H9 (cell line): ENCODE measurements around the gene EXOC3L1. TPM values are rescaled to one million over a fixed set of nuclear protein-coding genes. Genes with fewer than 3 reads are reported as not detected.

Experiments used
- DNase-seq: peaks from one replicate; pipeline ENCODE4 v3.0.0-alpha.2; 2017
- H2AFZ ChIP-seq: one replicate; pipeline ENCODE4 v1.6.1; 2013; ENCODE audit warnings: mild to moderate bottlenecking, low read length, control low read depth, moderate library complexity
- H2AK5ac ChIP-seq: 2 replicates; pipeline ENCODE4 v1.6.1; 2013; ENCODE audit warnings: low read length, control low read depth, mixed read lengths; ENCODE audit not compliant: insufficient read length
- H2BK120ac ChIP-seq: one replicate; pipeline ENCODE4 v1.6.1; 2013; ENCODE audit warnings: low read depth, mild to moderate bottlenecking, low read length, control low read depth, inconsistent platforms; ENCODE audit not compliant: poor library complexity, severe bottlenecking
- H2BK12ac ChIP-seq: 2 replicates; pipeline ENCODE4 v1.6.1; 2013; ENCODE audit warnings: low read length, control low read depth, mixed read lengths, low read depth; ENCODE audit not compliant: insufficient read length
- H2BK15ac ChIP-seq: 2 replicates; pipeline ENCODE4 v1.6.1; 2013; ENCODE audit warnings: low read depth, low read length, control low read depth
- H2BK20ac ChIP-seq: one replicate; pipeline ENCODE4 v1.6.1; 2013; ENCODE audit warnings: low read depth, mild to moderate bottlenecking, low read length, control low read depth, inconsistent platforms; ENCODE audit not compliant: poor library complexity, severe bottlenecking
- H2BK5ac ChIP-seq: 2 replicates; pipeline ENCODE4 v1.6.1; 2013; ENCODE audit warnings: low read length, control low read depth, mixed read lengths; ENCODE audit not compliant: insufficient read length
- H3K14ac ChIP-seq: 2 replicates; pipeline ENCODE4 v1.6.1; 2013; ENCODE audit warnings: low read length, control low read depth; ENCODE audit not compliant: insufficient read depth
- H3K18ac ChIP-seq: 2 replicates; pipeline ENCODE4 v1.6.1; 2013; ENCODE audit warnings: low read depth, mild to moderate bottlenecking, mixed read lengths, low read length, control low read depth; ENCODE audit not compliant: insufficient read length
- H3K23ac ChIP-seq: 2 replicates; pipeline ENCODE4 v1.6.1; 2013; ENCODE audit warnings: low read length, control low read depth, mixed read lengths, low read depth; ENCODE audit not compliant: insufficient read length
- H3K23me2 ChIP-seq: 2 replicates; pipeline ENCODE4 v1.6.1; 2013; ENCODE audit warnings: low read depth, mild to moderate bottlenecking, mixed read lengths, low read length, control low read depth; ENCODE audit not compliant: insufficient read length, poor library complexity, severe bottlenecking
- H3K27ac ChIP-seq: 2 replicates; pipeline ENCODE4 v1.5.1; 2013; ENCODE audit warnings: low read length, control low read depth, mixed read lengths, low read depth; ENCODE audit not compliant: insufficient read length
- H3K27me3 ChIP-seq: 2 replicates; pipeline ENCODE4 v1.6.1; 2013; ENCODE audit warnings: low read length, control low read depth, inconsistent platforms; ENCODE audit not compliant: insufficient read depth
- H3K4ac ChIP-seq: 2 replicates; pipeline ENCODE4 v1.6.1; 2013; ENCODE audit warnings: low read depth, mild to moderate bottlenecking, control low read depth, inconsistent platforms, low read length, moderate library complexity
- H3K4me1 ChIP-seq: 2 replicates; pipeline ENCODE4 v1.6.1; 2013; ENCODE audit warnings: low read length, control low read depth, inconsistent platforms; ENCODE audit not compliant: insufficient read depth
- H3K4me2 ChIP-seq: 2 replicates; pipeline ENCODE4 v1.6.1; 2013; ENCODE audit warnings: low read length, control low read depth, mixed read lengths; ENCODE audit not compliant: insufficient read length, insufficient read depth
- H3K56ac ChIP-seq: 2 replicates; pipeline ENCODE4 v1.6.1; 2013; ENCODE audit warnings: low read depth, mild to moderate bottlenecking, mixed read lengths, low read length, control low read depth; ENCODE audit not compliant: insufficient read length
- H3K79me1 ChIP-seq: 2 replicates; pipeline ENCODE4 v1.6.1; 2013; ENCODE audit warnings: low read depth, mild to moderate bottlenecking, moderate library complexity, low read length, control low read depth, inconsistent platforms; ENCODE audit not compliant: insufficient read depth, poor library complexity, severe bottlenecking
- H3K79me2 ChIP-seq: 2 replicates; pipeline ENCODE4 v1.6.1; 2013; ENCODE audit warnings: low read length, control low read depth, inconsistent platforms; ENCODE audit not compliant: insufficient read depth
- H3K9ac ChIP-seq: 2 replicates; pipeline ENCODE4 v1.6.1; 2013; ENCODE audit warnings: low read length, control low read depth, mixed read lengths; ENCODE audit not compliant: insufficient read length; ENCODE audit errors: extremely low read depth
- H3K9me3 ChIP-seq: one replicate; pipeline ENCODE4 v1.6.1; 2013; ENCODE audit warnings: low read depth, low read length, inconsistent platforms; ENCODE audit not compliant: control insufficient read depth
- H3T11ph ChIP-seq: one replicate; pipeline ENCODE4 v1.6.1; 2013; ENCODE audit warnings: mild to moderate bottlenecking, low read length, control low read depth, inconsistent platforms
- H4K20me1 ChIP-seq: one replicate; pipeline ENCODE4 v1.6.1; 2013; ENCODE audit not compliant: control insufficient read depth, insufficient read length, insufficient read depth
- H4K5ac ChIP-seq: 2 replicates; pipeline ENCODE4 v1.6.1; 2013; ENCODE audit warnings: low read depth, mild to moderate bottlenecking, mixed read lengths, low read length, control low read depth; ENCODE audit not compliant: insufficient read length
- H4K8ac ChIP-seq: replicated peaks from 2 replicates; pipeline ENCODE4 v1.6.1; 2013; ENCODE audit warnings: low read length, control low read depth, mixed read lengths, low read depth; ENCODE audit not compliant: insufficient read length
- H4K91ac ChIP-seq: 2 replicates; pipeline ENCODE4 v1.6.1; 2013; ENCODE audit warnings: low read depth, mild to moderate bottlenecking, moderate library complexity, mixed read lengths, low read length, control low read depth; ENCODE audit not compliant: insufficient read length
- H3K27ac Mint-ChIP-seq, 3 experiments: 2 replicates in 2 of 3; 3 replicates in 1 of 3; pipeline ENCODE4 v1.8.0; 2020 to 2021; ENCODE audit warnings: mixed read lengths in 3 of 3, mild to moderate bottlenecking in 1 of 3, moderate library complexity in 1 of 3
- H3K27me3 Mint-ChIP-seq: 2 replicates; pipeline ENCODE4 v1.8.0; 2021; ENCODE audit warnings: low read depth, mild to moderate bottlenecking, moderate library complexity, mixed read lengths
- H3K36me3 Mint-ChIP-seq, 3 experiments: 2 replicates in 2 of 3; 3 replicates in 1 of 3; pipeline ENCODE4 v1.8.0; 2020 to 2021; ENCODE audit warnings: low read depth in 3 of 3, mixed read lengths in 3 of 3; ENCODE audit not compliant: insufficient read depth in 1 of 3
- H3K4me1 Mint-ChIP-seq, 2 experiments: 2 replicates each; pipeline ENCODE4 v1.8.0; 2020; ENCODE audit warnings: mixed read lengths in 2 of 2
- H3K4me3 Mint-ChIP-seq, 2 experiments: 2 replicates in 1 of 2; 3 replicates in 1 of 2; pipeline ENCODE4 v1.8.0; 2020 to 2021; ENCODE audit warnings: mild to moderate bottlenecking in 2 of 2, mixed read lengths in 2 of 2, moderate library complexity in 1 of 2
- H3K9me3 Mint-ChIP-seq, 2 experiments: 2 replicates in 1 of 2; 3 replicates in 1 of 2; pipeline ENCODE4 v1.8.0; 2020; ENCODE audit warnings: mild to moderate bottlenecking in 2 of 2, mixed read lengths in 2 of 2, moderate library complexity in 1 of 2
- WGBS: extraction: QIAGEN DNeasy Blood & Tissue Kit; methylation state at CpG from one replicate; pipeline ENCODE4 v1.1.7; 2013; ENCODE audit warnings: missing lambda C conversion rate, low lambda C conversion rate, mixed read lengths; ENCODE audit not compliant: insufficient read length; ENCODE audit errors: extremely low coverage; 5-methylcytosine and 5-hydroxymethylcytosine counted together
- total RNA-seq: library from RNA; stranded (reverse); gene quantifications from 2 replicates; pipeline ENCODE4 v1.2.1, GENCODE V29; 2021
- TF ChIP-seq, protein P1 (sequence below): fragments of 200-600 bp; sonication (generic); conservative IDR thresholded peaks from 3 replicates; pipeline ENCODE4 v1.8.0; 2021; ENCODE audit warnings: antibody characterized with exemption, mild to moderate bottlenecking

Gene EXOC3L1
- total RNA-seq, 1 experiment from 2014 or later = 3.3 TPM

DNA sequence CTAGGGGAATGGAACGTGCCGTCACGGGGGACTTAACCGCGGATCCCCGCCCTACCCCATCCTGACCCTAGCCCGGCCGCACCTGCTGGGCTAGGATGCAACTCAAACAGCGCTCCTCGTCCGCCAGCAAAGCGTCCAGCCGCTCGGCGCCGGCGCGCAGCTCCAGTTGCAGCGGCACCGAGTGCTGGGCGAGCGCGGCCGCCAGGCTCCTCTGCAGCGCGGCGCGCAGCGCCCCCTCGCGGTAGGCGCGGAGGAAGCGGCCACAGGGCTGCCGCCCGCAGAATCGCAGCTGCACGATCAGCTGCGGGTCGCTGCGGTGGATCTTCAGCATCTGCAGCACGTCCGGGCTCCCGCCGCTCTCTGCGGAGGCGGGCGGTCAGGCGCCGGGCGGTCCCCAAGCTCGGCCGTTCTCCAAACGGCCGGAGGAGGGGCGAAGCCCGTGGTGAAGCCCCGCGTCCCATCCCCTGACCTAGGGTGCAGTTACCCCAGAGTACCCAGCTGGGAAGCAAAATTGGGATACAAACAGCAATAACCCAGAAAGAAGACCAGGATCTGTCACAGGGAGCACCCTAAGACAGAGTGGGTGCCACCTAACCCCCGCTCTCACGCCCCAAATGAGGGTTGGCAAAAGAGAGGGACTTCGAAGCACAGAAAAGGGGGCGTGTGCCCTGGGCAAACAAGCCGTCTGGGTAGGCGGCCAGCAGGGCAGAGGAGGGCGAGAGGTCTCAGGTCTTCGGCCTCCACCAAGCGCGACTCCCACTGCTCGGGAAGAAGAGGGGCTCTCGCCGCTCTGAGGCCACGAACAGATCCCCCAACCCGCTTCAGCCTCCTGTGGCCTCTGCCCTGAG lies 34.4 kb downstream of the EXOC3L1 start:
- Histone ChIP-seq H3K14ac (no peak overlapping the region), H3K4me2 (peak overlapping the region; percentile 51), H3K23me2 (peaks cover 25% of the 10 kb centered on the region), H3K27ac (no peak overlapping the region), H2BK120ac (no peak overlapping the region), H3T11ph (no peak overlapping the region), H3K18ac (no peak overlapping the region), H3K23ac (no peak overlapping the region), H2BK5ac (no peak overlapping the region), H2BK20ac (no peak overlapping the region), H4K91ac (no peak overlapping the region), H3K4ac (no peak overlapping the region), H4K5ac (no peak overlapping the region), H2AFZ (no peak overlapping the region), H3K9me3 (no peaks in the 10 kb centered on the region), H3K9ac (no peak overlapping the region), H3K56ac (no peak overlapping the region), H3K79me1 (no peaks in the 10 kb centered on the region), H2AK5ac (no peak overlapping the region), H4K20me1 (no peaks in the 10 kb centered on the region), H2BK12ac (no peak overlapping the region), H3K79me2 (no peaks in the 10 kb centered on the region), H3K4me1 (no peaks in the 10 kb centered on the region), H4K8ac (no peak overlapping the region), H3K27me3 (peaks cover 77% of the 10 kb centered on the region), H2BK15ac (no peak overlapping the region)
- no CpG with 5 or more reads among the region's 74 CpGs for WGBS
- Mint-ChIP-seq H3K36me3 (no peaks in the 10 kb centered on the region; a peak in 1 of 7 replicates), H3K27ac (no peak overlapping the region), H3K4me3 (peak overlapping the region; percentile 56 to 75), H3K4me1 (peaks cover 13 to 22% of the 10 kb centered on the region in 2 experiments), H3K27me3 (peaks cover 96% of the 10 kb centered on the region), H3K9me3 (peaks cover 0 to 7% of the 10 kb centered on the region in 2 experiments; a peak in 3 of 5 replicates)
- DNase-seq = peak; percentile 85
- TF ChIP-seq, protein P1, sequence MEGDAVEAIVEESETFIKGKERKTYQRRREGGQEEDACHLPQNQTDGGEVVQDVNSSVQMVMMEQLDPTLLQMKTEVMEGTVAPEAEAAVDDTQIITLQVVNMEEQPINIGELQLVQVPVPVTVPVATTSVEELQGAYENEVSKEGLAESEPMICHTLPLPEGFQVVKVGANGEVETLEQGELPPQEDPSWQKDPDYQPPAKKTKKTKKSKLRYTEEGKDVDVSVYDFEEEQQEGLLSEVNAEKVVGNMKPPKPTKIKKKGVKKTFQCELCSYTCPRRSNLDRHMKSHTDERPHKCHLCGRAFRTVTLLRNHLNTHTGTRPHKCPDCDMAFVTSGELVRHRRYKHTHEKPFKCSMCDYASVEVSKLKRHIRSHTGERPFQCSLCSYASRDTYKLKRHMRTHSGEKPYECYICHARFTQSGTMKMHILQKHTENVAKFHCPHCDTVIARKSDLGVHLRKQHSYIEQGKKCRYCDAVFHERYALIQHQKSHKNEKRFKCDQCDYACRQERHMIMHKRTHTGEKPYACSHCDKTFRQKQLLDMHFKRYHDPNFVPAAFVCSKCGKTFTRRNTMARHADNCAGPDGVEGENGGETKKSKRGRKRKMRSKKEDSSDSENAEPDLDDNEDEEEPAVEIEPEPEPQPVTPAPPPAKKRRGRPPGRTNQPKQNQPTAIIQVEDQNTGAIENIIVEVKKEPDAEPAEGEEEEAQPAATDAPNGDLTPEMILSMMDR = peak; percentile 99
